ENCODE measurements around the gene DCP1A.
"Not testable (repeated sequence)": the region's sequence is repeated elsewhere in the genome, so short reads cannot be mapped to it uniquely, and the experiment has no call there.

Gene DCP1A

GRCh38 chr3:53328746-53329145 is 18.6 kb downstream of the DCP1A start:
- DNase-seq (ENCODE audit: low spot score): no peak

GRCh38 chr3:53327986-53328385 is 19.4 kb downstream of the DCP1A start:
- DNase-seq (ENCODE audit: low spot score): not testable (repeated sequence)

GRCh38 chr3:53324105-53324504 is 23.2 kb downstream of the DCP1A start:
- no peak for DNase-seq (ENCODE audit: low spot score)

GRCh38 chr3:53320697-53321096 is 26.6 kb downstream of the DCP1A start:
- DNase-seq (ENCODE audit: low spot score): peak; percentile 16

GRCh38 chr3:53318522-53318921 is 28.8 kb downstream of the DCP1A start:
- DNase-seq (ENCODE audit: low spot score): peak; percentile 75

- no peak for DNase-seq (ENCODE audit: low spot score)
Measured at GRCh38 chr3:53312832-53313231, 34.5 kb downstream of the DCP1A start.

GRCh38 chr3:53311882-53312281 is 35.5 kb downstream of the DCP1A start:
- DNase-seq (ENCODE audit: low spot score): no peak

- no peak for DNase-seq (ENCODE audit: low spot score)
Measured at GRCh38 chr3:53303957-53304356, 43.4 kb downstream of the DCP1A start.

GRCh38 chr3:53303549-53303948 is 43.8 kb downstream of the DCP1A start:
- no peak for DNase-seq (ENCODE audit: low spot score)

GRCh38 chr3:53300826-53301225 is 46.5 kb downstream of the DCP1A start:
- DNase-seq (ENCODE audit: low spot score): no peak

GRCh38 chr3:53299611-53300023 is 47.7 kb downstream of the DCP1A start:
- peak; percentile 74 for DNase-seq (ENCODE audit: low spot score)

GRCh38 chr3:53295410-53295809 is 51.9 kb downstream of the DCP1A start:
- no peak for DNase-seq (ENCODE audit: low spot score)

- DNase-seq (ENCODE audit: low spot score): no peak
Measured at GRCh38 chr3:53293867-53294266, 53.5 kb downstream of the DCP1A start.

- no peak for DNase-seq (ENCODE audit: low spot score)
Measured at GRCh38 chr3:53288214-53288613, 59.1 kb downstream of the DCP1A start.

- peak; percentile 43 for DNase-seq (ENCODE audit: low spot score)
Measured at GRCh38 chr3:53287131-53287629, 60.2 kb downstream of the DCP1A start.

GRCh38 chr3:53286727-53287126 is 60.6 kb downstream of the DCP1A start:
- no peak for DNase-seq (ENCODE audit: low spot score)

- DNase-seq (ENCODE audit: low spot score): no peak
Measured at GRCh38 chr3:53282581-53282980, 64.8 kb downstream of the DCP1A start.

- DNase-seq (ENCODE audit: low spot score): no peak
Measured at GRCh38 chr3:53278667-53279066, 68.7 kb downstream of the DCP1A start.

- no peak for DNase-seq (ENCODE audit: low spot score)
Measured at GRCh38 chr3:53274938-53275605, 72.3 kb downstream of the DCP1A start.

GRCh38 chr3:53273146-53273670 is 74.1 kb downstream of the DCP1A start:
- no peak for DNase-seq (ENCODE audit: low spot score)

- peak; percentile 96 for DNase-seq (ENCODE audit: low spot score)
Measured at GRCh38 chr3:53269888-53270880, 77.2 kb downstream of the DCP1A start.

- not testable (repeated sequence) for DNase-seq (ENCODE audit: low spot score)
Measured at GRCh38 chr3:53269193-53269592, 78.2 kb downstream of the DCP1A start.

GRCh38 chr3:53267766-53268165 is 79.6 kb downstream of the DCP1A start:
- no peak for DNase-seq (ENCODE audit: low spot score)

All from AG20443 (cell line).